ENCODE measurements around the gene UBE2QL1. TPM values are rescaled to one million over a fixed set of nuclear protein-coding genes. Genes with fewer than 3 reads are reported as not detected.

Gene UBE2QL1
- total RNA-seq, 1 experiment from 2014 or later: not detected

- no peak overlapping the region for H3K4me3 Mint-ChIP-seq (ENCODE audit: unreplicated experiment)
- Histone ChIP-seq H3K4me3 (ENCODE audit: low read depth, low read length) (no peak overlapping the region), H3K9me3 (no peaks in the 10 kb centered on the region; the same call in 1 of the 2 replicates), H3K27me3 (replicated peaks; ENCODE audit: control insufficient read depth, insufficient read depth, low read length) (0 out of 2 replicates have a peak, but pooled peaks cover 1% of the 10 kb centered on the region), H3K4me1 (no peaks in the 10 kb centered on the region), H3K36me3 (ENCODE audit: control insufficient read depth, insufficient read depth, low read length) (no peaks in the 10 kb centered on the region)
- peaks cover 28% of the 10 kb centered on the region for H3K27me3 Mint-ChIP-seq (ENCODE audit: insufficient read depth, unreplicated experiment)
- H3K36me3 Mint-ChIP-seq (ENCODE audit: insufficient read depth, unreplicated experiment): no peaks in the 10 kb centered on the region
- ChIA-PET CTCF (no interaction called here), POLR2A (no interaction called here)
- intact Hi-C loops (cut with micrococcal nuclease; ENCODE audit: unreplicated experiment): no loop called here
- no peak overlapping the region for H3K27ac Mint-ChIP-seq (ENCODE audit: unreplicated experiment)
- DNase-seq: no peak
- TF ChIP-seq CTCF (IDR thresholded peaks at IDR 0.05; ENCODE audit: insufficient read depth in 1 of 2, low read depth in 1 of 2, low read length in 1 of 2, severe bottlenecking in 1 of 2, unreplicated experiment in 1 of 2): no peak
- no peaks in the 10 kb centered on the region for H3K9me3 Mint-ChIP-seq (ENCODE audit: unreplicated experiment)
- BruUV-seq (replicated peaks): no TSS peak
- H3K4me1 Mint-ChIP-seq (ENCODE audit: low read depth, unreplicated experiment): no peaks in the 10 kb centered on the region
Measured at GRCh38 chr5:6401410-6401809, 47.2 kb upstream of the UBE2QL1 start.

- ChIA-PET POLR2A (no interaction called here), CTCF (no interaction called here)
- no peak overlapping the region for H3K4me3 Mint-ChIP-seq (ENCODE audit: unreplicated experiment)
- no peak overlapping the region for H3K27ac Mint-ChIP-seq (ENCODE audit: unreplicated experiment)
- no peak for TF ChIP-seq CTCF (IDR thresholded peaks at IDR 0.05; ENCODE audit: insufficient read depth in 1 of 2, low read depth in 1 of 2, low read length in 1 of 2, severe bottlenecking in 1 of 2, unreplicated experiment in 1 of 2)
- H3K9me3 Mint-ChIP-seq (ENCODE audit: unreplicated experiment): no peaks in the 10 kb centered on the region
- H3K36me3 Mint-ChIP-seq (ENCODE audit: insufficient read depth, unreplicated experiment): no peaks in the 10 kb centered on the region
- no peak overlapping the region for H3K4me3 ChIP-seq (ENCODE audit: low read depth, low read length)
- H3K4me1 ChIP-seq: no peaks in the 10 kb centered on the region
- intact Hi-C loops (cut with micrococcal nuclease; ENCODE audit: unreplicated experiment): no loop called here
- H3K4me1 Mint-ChIP-seq (ENCODE audit: low read depth, unreplicated experiment): no peaks in the 10 kb centered on the region
- H3K36me3 ChIP-seq (ENCODE audit: control insufficient read depth, insufficient read depth, low read length): no peaks in the 10 kb centered on the region
- no peaks in the 10 kb centered on the region; the same call in 1 of the 2 replicates for H3K9me3 ChIP-seq
- H3K27me3 ChIP-seq (replicated peaks; ENCODE audit: control insufficient read depth, insufficient read depth, low read length): 0 out of 2 replicates have a peak, but pooled peaks cover 1% of the 10 kb centered on the region
- BruUV-seq (replicated peaks): no TSS peak
- DNase-seq: no peak
- peaks cover 26% of the 10 kb centered on the region for H3K27me3 Mint-ChIP-seq (ENCODE audit: insufficient read depth, unreplicated experiment)
Measured at GRCh38 chr5:6402939-6403338, 45.7 kb upstream of the UBE2QL1 start.

- H3K4me3 Mint-ChIP-seq (ENCODE audit: unreplicated experiment): no peak overlapping the region
- H3K4me1 Mint-ChIP-seq (ENCODE audit: low read depth, unreplicated experiment): no peaks in the 10 kb centered on the region
- no peak for TF ChIP-seq CTCF (IDR thresholded peaks at IDR 0.05; ENCODE audit: insufficient read depth in 1 of 2, low read depth in 1 of 2, low read length in 1 of 2, severe bottlenecking in 1 of 2, unreplicated experiment in 1 of 2)
- peaks cover 26% of the 10 kb centered on the region for H3K27me3 Mint-ChIP-seq (ENCODE audit: insufficient read depth, unreplicated experiment)
- Histone ChIP-seq H3K36me3 (ENCODE audit: control insufficient read depth, insufficient read depth, low read length) (no peaks in the 10 kb centered on the region), H3K4me3 (ENCODE audit: low read depth, low read length) (no peak overlapping the region), H3K9me3 (no peaks in the 10 kb centered on the region), H3K4me1 (no peaks in the 10 kb centered on the region), H3K27me3 (replicated peaks; ENCODE audit: control insufficient read depth, insufficient read depth, low read length) (0 out of 2 replicates have a peak, but pooled peaks cover 1% of the 10 kb centered on the region)
- ChIA-PET POLR2A (no interaction called here), CTCF (no interaction called here)
- BruUV-seq (replicated peaks): no TSS peak
- H3K9me3 Mint-ChIP-seq (ENCODE audit: unreplicated experiment): no peaks in the 10 kb centered on the region
- H3K27ac Mint-ChIP-seq (ENCODE audit: unreplicated experiment): no peak overlapping the region
- DNase-seq: no peak
- intact Hi-C loops (cut with micrococcal nuclease; ENCODE audit: unreplicated experiment): no loop called here
- no peaks in the 10 kb centered on the region for H3K36me3 Mint-ChIP-seq (ENCODE audit: insufficient read depth, unreplicated experiment)
Measured at GRCh38 chr5:6403416-6403815, 45.2 kb upstream of the UBE2QL1 start.
